GM19193 (cell line): ENCODE data around the gene VCAN.

Experiments
- POLR2A ChIP-seq: IDR thresholded peaks from 4 replicates; pipeline ENCODE4 v1.6.1; 2011; ENCODE audit not compliant: insufficient read depth, insufficient read length; ENCODE audit errors: extremely low read depth

The VCAN gene

GRCh38 chr5:83507431-83507830 lies 35.9 kb downstream of the VCAN start:
- TF ChIP-seq POLR2A = no peak

- no peak for TF ChIP-seq POLR2A
Measured at GRCh38 chr5:83509540-83509939, 38.0 kb downstream of the VCAN start.

- no peak for TF ChIP-seq POLR2A
Measured at GRCh38 chr5:83510260-83510659, 38.7 kb downstream of the VCAN start.

- TF ChIP-seq POLR2A = no peak
Measured at GRCh38 chr5:83512061-83512745, 40.7 kb downstream of the VCAN start.

GRCh38 chr5:83513081-83513480 lies 41.5 kb downstream of the VCAN start:
- no peak for TF ChIP-seq POLR2A

- no peak for TF ChIP-seq POLR2A
Measured at GRCh38 chr5:83513491-83513890, 41.9 kb downstream of the VCAN start.

GRCh38 chr5:83516377-83516776 lies 44.8 kb downstream of the VCAN start:
- TF ChIP-seq POLR2A = no peak

GRCh38 chr5:83517072-83517687 lies 45.6 kb downstream of the VCAN start:
- TF ChIP-seq POLR2A = no peak

- no peak for TF ChIP-seq POLR2A
Measured at GRCh38 chr5:83517688-83518085, 46.1 kb downstream of the VCAN start.

GRCh38 chr5:83518319-83519061 lies 46.9 kb downstream of the VCAN start:
- TF ChIP-seq POLR2A = no peak

- no peak for TF ChIP-seq POLR2A
Measured at GRCh38 chr5:83522446-83522845, 50.9 kb downstream of the VCAN start.

- no peak for TF ChIP-seq POLR2A
Measured at GRCh38 chr5:83523929-83524328, 52.4 kb downstream of the VCAN start.

- TF ChIP-seq POLR2A = no peak
Measured at GRCh38 chr5:83524345-83524744, 52.8 kb downstream of the VCAN start.

GRCh38 chr5:83524991-83525390 lies 53.4 kb downstream of the VCAN start:
- no peak for TF ChIP-seq POLR2A

GRCh38 chr5:83526289-83526688 lies 54.7 kb downstream of the VCAN start:
- no peak for TF ChIP-seq POLR2A

- TF ChIP-seq POLR2A = no peak
Measured at GRCh38 chr5:83527221-83527620, 55.7 kb downstream of the VCAN start.
